ENCODE measurements around the gene HDGF.

The HDGF gene

GRCh38 chr1:156789621-156790318 lies 38.3 kb upstream of the HDGF start:
- no peak for TF ChIP-seq CTCF (IDR thresholded peaks at IDR 0.05; ENCODE audit: control insufficient read depth, insufficient read depth, low read depth, low read length, missing control alignments)
- no peak for DNase-seq (ENCODE audit: low read depth)
- H3K4me3 ChIP-seq (ENCODE audit: control insufficient read depth, low read depth, low read length): no peak overlapping the region

GRCh38 chr1:156788136-156788535 lies 36.7 kb upstream of the HDGF start:
- no peak overlapping the region for H3K4me3 ChIP-seq (ENCODE audit: control insufficient read depth, low read depth, low read length)
- no peak for TF ChIP-seq CTCF (IDR thresholded peaks at IDR 0.05; ENCODE audit: control insufficient read depth, insufficient read depth, low read depth, low read length, missing control alignments)
- DNase-seq (ENCODE audit: low read depth): no peak

- no peak for DNase-seq (ENCODE audit: low read depth)
- TF ChIP-seq CTCF (IDR thresholded peaks at IDR 0.05; ENCODE audit: control insufficient read depth, insufficient read depth, low read depth, low read length, missing control alignments): no peak
- H3K4me3 ChIP-seq (ENCODE audit: control insufficient read depth, low read depth, low read length): no peak overlapping the region
Observed at GRCh38 chr1:156786640-156787039, 35.2 kb upstream of the HDGF start.

GRCh38 chr1:156785458-156785857 lies 34.0 kb upstream of the HDGF start:
- DNase-seq (ENCODE audit: low read depth): no peak
- H3K4me3 ChIP-seq (ENCODE audit: control insufficient read depth, low read depth, low read length): no peak overlapping the region
- TF ChIP-seq CTCF (IDR thresholded peaks at IDR 0.05; ENCODE audit: control insufficient read depth, insufficient read depth, low read depth, low read length, missing control alignments): no peak

GRCh38 chr1:156781585-156782186 lies 30.2 kb upstream of the HDGF start:
- H3K4me3 ChIP-seq (ENCODE audit: control insufficient read depth, low read depth, low read length): no peak overlapping the region
- TF ChIP-seq CTCF (IDR thresholded peaks at IDR 0.05; ENCODE audit: control insufficient read depth, insufficient read depth, low read depth, low read length, missing control alignments): no peak
- no peak for DNase-seq (ENCODE audit: low read depth)

- TF ChIP-seq CTCF (IDR thresholded peaks at IDR 0.05; ENCODE audit: control insufficient read depth, insufficient read depth, low read depth, low read length, missing control alignments): no peak
- no peak overlapping the region for H3K4me3 ChIP-seq (ENCODE audit: control insufficient read depth, low read depth, low read length)
- DNase-seq (ENCODE audit: low read depth): no peak
Observed at GRCh38 chr1:156777573-156777972, 26.1 kb upstream of the HDGF start.
